ENCODE results near the gene USE1. TPM values are rescaled to one million over a fixed set of nuclear protein-coding genes. Genes with fewer than 3 reads are reported as not detected.

USE1 gene, protein sequence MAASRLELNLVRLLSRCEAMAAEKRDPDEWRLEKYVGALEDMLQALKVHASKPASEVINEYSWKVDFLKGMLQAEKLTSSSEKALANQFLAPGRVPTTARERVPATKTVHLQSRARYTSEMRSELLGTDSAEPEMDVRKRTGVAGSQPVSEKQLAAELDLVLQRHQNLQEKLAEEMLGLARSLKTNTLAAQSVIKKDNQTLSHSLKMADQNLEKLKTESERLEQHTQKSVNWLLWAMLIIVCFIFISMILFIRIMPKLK
- 15.2 and 52.7 TPM in 2 replicates for total RNA-seq

DNA sequence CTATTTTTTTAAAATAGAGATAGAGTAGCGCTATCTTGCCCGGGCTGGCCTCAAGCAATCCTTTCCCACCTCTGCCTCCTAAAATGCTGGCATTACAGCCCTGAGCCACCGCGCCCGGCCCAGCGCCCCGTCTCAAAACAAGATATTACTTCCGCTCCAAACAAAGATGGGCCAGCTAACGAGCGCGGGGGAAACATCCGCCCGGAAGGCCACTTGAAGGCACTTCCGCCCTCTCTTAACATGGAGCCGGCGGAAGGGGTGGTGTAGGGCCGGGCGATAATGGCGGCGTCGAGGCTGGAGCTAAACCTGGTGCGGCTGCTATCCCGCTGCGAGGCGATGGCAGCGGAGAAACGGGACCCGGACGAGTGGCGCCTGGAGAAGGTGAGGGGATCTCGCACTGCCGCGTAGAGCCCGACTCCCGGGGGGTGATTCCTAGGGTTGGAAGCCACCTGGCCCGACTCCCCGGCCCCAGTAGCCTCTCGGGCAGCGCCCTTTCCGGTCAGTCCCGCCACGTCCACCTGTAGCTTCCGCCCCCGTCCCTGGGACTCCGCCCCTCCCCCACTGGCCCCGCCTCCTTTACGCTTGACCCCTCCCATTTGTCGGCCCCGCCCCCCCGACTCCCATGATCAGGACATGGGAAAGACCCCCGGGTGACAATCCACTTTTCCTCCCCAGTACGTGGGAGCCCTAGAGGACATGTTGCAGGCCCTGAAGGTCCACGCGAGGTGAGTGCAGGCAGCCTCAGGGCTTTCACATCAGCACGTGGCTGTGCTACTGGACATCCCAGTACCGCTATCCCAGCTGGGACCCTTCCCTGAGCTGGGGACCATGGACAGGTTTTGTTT lies at the start of gene USE1:
Gene USE1, plus strand, starts transcription at position 231 of the 845 bp plus-strand sequence. Its CDS starts 49 bp downstream, at position 280.

DNA sequence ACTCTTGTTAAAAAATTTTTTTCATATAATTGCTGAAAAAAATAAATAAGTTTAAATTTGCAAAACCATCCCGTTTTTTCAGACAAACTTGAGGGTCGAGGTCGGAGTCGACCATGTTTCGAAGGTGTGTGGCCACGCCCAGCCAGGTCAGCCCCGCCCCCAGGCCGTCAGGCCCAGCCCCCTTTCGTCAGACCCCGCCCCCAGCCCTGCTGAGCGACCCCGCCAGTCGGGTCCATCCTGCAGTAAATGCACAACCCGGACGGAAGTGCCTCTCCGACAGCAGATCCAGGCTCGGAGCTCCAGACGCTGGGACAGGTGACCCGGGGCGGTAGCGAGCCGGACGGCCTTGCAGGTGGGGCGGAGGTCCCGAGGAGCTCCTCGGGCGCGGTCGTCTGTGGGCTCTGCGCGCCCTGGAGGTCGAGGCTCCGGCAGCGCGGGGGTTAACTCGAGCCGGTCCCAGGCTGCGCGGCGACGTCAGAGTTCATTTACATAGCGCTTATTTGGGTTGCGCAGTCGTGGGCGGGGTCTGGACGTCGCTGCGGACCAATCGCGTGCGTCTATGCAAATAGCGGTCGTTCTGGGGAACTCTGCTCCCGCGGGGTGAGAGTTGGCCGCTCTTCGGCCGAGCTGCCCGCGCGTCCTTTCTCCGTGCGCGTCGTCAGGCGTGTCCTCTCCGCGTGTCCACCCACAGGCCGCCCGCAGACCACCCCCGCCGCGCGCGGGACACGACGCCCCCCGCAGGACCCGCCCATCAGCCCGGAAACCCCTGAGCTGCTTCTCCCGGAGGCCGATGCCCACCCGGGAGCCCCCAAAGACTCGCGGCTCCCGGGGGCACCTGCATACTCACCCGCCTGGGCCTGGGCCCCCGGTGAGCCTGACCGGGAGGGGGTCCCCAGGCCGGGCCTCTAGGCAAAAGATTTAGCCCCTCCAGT lies 11.1 kb downstream of the USE1 start, which contains the start of gene OCEL1:
Gene OCEL1, plus strand, starts transcription at position 225 of the 932 bp plus-strand sequence. Its CDS starts 22 bp downstream, at position 247.

DNA sequence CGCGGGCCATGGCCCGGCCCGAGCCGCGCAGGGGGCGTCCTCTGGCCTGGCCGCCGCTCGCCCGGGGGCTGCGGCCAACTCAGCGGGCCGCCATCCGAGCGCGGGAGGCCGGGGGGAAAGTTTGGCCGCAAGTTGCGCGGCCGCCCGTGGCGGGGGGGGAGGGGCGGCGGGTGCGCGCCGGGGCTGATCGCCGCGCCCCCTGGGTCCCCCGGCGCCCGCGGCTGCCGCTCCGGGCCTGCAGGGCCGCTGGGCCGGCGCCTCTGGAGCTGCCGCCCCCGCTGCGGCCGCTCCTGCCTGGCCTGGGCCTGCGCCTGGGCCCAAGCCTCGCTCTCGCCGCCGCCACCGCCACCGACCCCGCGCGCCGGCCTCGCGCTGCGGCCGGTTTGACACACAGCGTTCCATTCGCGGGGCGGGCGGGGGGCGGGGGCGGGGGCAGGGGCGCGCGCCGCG lies 30.4 kb downstream of the USE1 start, which contains the start of gene NR2F6:
Gene NR2F6, minus strand, starts transcription at position 385 of the 450 bp plus-strand sequence. CDS start 699 bp downstream, outside the sequence.

DNA sequence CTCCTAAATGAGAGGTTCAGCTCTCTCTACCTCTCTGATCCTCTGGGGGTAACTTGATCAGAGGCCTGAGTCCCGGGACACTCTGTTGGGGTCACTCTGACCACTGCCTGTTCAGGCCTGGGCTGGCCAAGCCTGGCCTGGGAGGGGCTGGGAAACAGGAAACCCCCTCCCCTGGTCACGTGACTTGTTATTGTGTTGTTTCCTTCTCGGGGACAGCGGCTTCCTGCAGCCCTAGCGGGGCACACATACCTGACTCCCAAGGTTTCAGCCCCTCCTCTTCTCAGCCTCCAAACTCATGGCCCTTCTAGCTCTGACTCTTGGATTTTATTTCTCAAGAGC lies 49.5 kb downstream of the USE1 start, which contains the start of gene USHBP1:
Gene USHBP1, minus strand, starts transcription at position 105 of the 339 bp plus-strand sequence. CDS start 446 bp downstream, outside the sequence.

DNA sequence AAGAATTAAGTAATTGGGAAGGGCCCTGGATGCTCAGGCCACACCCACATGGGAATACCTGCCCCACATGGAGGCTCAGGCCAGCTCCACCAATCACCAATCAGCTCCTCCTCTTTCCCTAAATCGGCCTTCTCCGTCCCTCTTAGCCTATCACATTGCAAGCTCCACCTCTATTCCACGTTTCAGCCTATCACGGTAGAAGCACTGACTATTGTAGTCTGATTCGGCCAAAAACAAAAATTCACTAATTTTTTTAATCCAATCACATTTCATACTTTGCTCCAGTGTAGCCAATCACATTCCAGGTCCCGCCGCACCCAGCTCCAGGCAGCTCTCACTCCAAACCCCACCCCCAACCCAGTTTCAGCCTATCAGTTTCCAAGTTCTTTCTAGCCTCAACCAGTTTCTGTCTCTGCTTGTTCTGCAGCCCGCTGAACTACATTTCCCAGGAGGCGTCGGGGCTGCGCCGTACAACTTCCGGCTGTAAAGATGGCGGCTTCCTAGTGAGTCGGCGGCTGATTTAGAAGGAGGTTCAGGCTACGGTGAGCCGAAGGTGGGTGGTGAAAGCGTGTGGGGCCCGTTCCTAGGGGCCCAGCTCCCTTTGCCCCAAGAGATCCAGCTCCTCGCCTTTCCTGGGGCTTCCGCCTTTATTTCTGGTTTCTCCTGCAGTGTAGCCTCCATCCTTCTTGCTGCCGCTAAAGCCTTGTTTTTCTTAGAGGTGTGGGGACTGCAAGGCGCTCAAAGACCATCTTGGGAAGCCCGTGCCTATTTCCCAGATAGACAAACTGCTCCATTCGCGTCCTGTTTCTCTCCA lies 52.0 kb downstream of the USE1 start, which contains the start of gene BABAM1:
Gene BABAM1, plus strand, starts transcription at position 469 of the 814 bp plus-strand sequence. CDS start 1,364 bp downstream, outside the sequence.

Other genes with a start within 250 kb of the USE1 start
- 0.57 and 2.4 TPM in 2 replicates for gene CPAMD8, start 188.5 kb upstream of the USE1 start, total RNA-seq
- gene HAUS8, start 139.9 kb upstream of the USE1 start, total RNA-seq, result 1.3 and 8.6 TPM in 2 replicates
- 137 and 192 TPM in 2 replicates for gene MYO9B, start 139.6 kb upstream of the USE1 start, total RNA-seq
- 5.4 and 6.3 TPM in 2 replicates for gene OCEL1, start 10.9 kb downstream of the USE1 start, total RNA-seq
- 60.6 and 86.5 TPM in 2 replicates for gene NR2F6, start 30.6 kb downstream of the USE1 start, total RNA-seq
- gene USHBP1, start 49.4 kb downstream of the USE1 start, total RNA-seq, result 0.14 TPM in 1 of 2 replicates, not detected in the other
- 93.4 and 96.1 TPM in 2 replicates for gene BABAM1, start 52.1 kb downstream of the USE1 start, total RNA-seq
- gene ANKLE1, start 66.5 kb downstream of the USE1 start, total RNA-seq, result 0.44 and 0.57 TPM in 2 replicates
- gene ABHD8, start 88.1 kb downstream of the USE1 start, total RNA-seq, result 8.3 and 12.0 TPM in 2 replicates
- gene MRPL34, start 90.5 kb downstream of the USE1 start, total RNA-seq, result 26.7 and 51.8 TPM in 2 replicates
- gene DDA1, start 94.2 kb downstream of the USE1 start, total RNA-seq, result 28.0 and 29.3 TPM in 2 replicates
- 4.4 and 6.6 TPM in 2 replicates for gene ANO8, start 119.5 kb downstream of the USE1 start, total RNA-seq
- gene GTPBP3, start 122.2 kb downstream of the USE1 start, total RNA-seq, result 13.3 and 24.3 TPM in 2 replicates
- gene PLVAP, start 162.0 kb downstream of the USE1 start, total RNA-seq, result not detected in 2 replicates
- 0.22 TPM in 1 of 2 replicates, not detected in the other for gene CCDC194, start 178.8 kb downstream of the USE1 start, total RNA-seq
- gene BST2, start 190.3 kb downstream of the USE1 start, total RNA-seq, result 6.2 and 36.3 TPM in 2 replicates
- gene MVB12A, start 204.7 kb downstream of the USE1 start, total RNA-seq, result 43.8 and 56.0 TPM in 2 replicates
- not detected in 2 replicates for gene TMEM221, start 233.3 kb downstream of the USE1 start, total RNA-seq
- gene NXNL1, start 245.6 kb downstream of the USE1 start, total RNA-seq, result not detected in 2 replicates